Measurements from ENCODE around the gene KIF25.

DNA sequence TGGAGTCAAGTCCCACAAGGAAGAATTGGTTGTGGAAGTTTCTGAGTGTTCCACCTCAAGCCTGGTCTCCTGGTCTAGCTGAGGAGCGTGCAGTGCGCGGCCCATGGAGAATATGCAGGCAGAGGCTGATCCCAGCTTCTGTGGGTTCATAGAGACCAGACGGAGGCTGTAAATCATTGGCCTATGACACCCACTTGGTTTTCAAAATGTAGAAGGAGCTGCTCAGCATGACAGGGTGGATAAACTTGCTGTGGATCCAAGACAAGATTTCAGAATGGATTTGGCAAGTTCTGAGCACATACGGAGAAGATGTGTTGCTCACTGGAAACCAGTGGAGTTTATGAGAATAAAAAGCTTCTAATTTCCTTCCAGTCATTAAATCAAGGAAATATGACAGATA, 744 bp downstream of the KIF25 start:
- TF ChIP-seq, protein P1, sequence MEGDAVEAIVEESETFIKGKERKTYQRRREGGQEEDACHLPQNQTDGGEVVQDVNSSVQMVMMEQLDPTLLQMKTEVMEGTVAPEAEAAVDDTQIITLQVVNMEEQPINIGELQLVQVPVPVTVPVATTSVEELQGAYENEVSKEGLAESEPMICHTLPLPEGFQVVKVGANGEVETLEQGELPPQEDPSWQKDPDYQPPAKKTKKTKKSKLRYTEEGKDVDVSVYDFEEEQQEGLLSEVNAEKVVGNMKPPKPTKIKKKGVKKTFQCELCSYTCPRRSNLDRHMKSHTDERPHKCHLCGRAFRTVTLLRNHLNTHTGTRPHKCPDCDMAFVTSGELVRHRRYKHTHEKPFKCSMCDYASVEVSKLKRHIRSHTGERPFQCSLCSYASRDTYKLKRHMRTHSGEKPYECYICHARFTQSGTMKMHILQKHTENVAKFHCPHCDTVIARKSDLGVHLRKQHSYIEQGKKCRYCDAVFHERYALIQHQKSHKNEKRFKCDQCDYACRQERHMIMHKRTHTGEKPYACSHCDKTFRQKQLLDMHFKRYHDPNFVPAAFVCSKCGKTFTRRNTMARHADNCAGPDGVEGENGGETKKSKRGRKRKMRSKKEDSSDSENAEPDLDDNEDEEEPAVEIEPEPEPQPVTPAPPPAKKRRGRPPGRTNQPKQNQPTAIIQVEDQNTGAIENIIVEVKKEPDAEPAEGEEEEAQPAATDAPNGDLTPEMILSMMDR (IDR thresholded peaks at IDR 0.05): no peak
- TF ChIP-seq POLR2A (IDR thresholded peaks at IDR 0.05): no peak

All from heart left ventricle (tissue), 13 donors.